ENCODE measurements around the gene NSMF.

Gene NSMF

DNA sequence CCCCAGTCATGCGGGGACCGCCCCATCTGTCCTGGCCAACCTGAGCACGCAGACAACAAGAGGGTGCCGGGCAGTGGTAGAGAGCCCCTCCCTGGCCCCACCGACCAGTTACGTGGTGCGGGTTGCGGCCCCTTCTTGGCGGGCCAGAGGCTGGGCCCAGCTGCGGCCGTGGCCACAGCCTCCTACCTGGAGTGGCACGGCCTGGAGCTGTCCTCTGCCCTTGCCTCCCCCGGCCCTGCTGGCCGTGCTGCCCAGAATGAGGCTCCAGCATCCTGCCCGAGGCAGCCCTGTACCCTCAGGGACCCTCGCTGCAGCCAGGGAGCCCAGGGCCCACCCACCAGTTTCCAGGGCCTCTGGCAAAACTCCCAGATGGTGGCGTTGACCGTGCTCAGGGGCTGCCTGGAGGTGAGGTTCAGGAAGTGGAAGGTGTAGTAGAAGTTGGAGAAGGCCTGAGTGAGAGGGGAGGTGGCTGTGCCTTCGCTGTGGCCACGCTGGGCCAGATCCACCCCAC lies 23.7 kb downstream of the NSMF start:
- Histone ChIP-seq H3K9ac (ENCODE audit: low read depth in 1 of 2, low read length in 2 of 2) (peak overlapping the region; percentile 6 to 18), H3K27ac (ENCODE audit: low read depth, low read length) (no peak overlapping the region), H3K4me1 (ENCODE audit: control insufficient read depth in 1 of 2, insufficient read depth in 2 of 2, low read length in 2 of 2) (peaks cover 15 to 27% of the 10 kb centered on the region in 2 donors), H3K27me3 (ENCODE audit: control insufficient read depth in 1 of 2, insufficient read depth in 2 of 2, low read length in 2 of 2) (no peaks in the 10 kb centered on the region), H3K9me3 (ENCODE audit: control insufficient read depth in 1 of 2, low read length in 2 of 2) (no peaks in the 10 kb centered on the region), H3K36me3 (ENCODE audit: control insufficient read depth in 1 of 2, insufficient read depth in 2 of 2, low read length in 2 of 2) (no peaks in the 10 kb centered on the region), H3K4me3 (ENCODE audit: low read depth in 1 of 2, low read length in 2 of 2) (no peak overlapping the region)

GRCh38 chr9:137434498-137435380 lies 24.4 kb downstream of the NSMF start:
- no peak overlapping the region for H3K4me3 ChIP-seq (ENCODE audit: low read depth in 1 of 2, low read length in 2 of 2)
- H3K36me3 ChIP-seq (ENCODE audit: control insufficient read depth in 1 of 2, insufficient read depth in 2 of 2, low read length in 2 of 2), result no peaks in the 10 kb centered on the region
- no peaks in the 10 kb centered on the region for H3K9me3 ChIP-seq (ENCODE audit: control insufficient read depth in 1 of 2, low read length in 2 of 2)
- peaks cover 19 to 34% of the 10 kb centered on the region in 2 donors for H3K4me1 ChIP-seq (ENCODE audit: control insufficient read depth in 1 of 2, insufficient read depth in 2 of 2, low read length in 2 of 2)
- H3K9ac ChIP-seq (ENCODE audit: low read depth in 1 of 2, low read length in 2 of 2), result no peak overlapping the region
- no peaks in the 10 kb centered on the region for H3K27me3 ChIP-seq (ENCODE audit: control insufficient read depth in 1 of 2, insufficient read depth in 2 of 2, low read length in 2 of 2)
- no peak overlapping the region for H3K27ac ChIP-seq (ENCODE audit: low read depth, low read length)

GRCh38 chr9:137433916-137434431 lies 25.2 kb downstream of the NSMF start:
- H3K9ac ChIP-seq (ENCODE audit: low read depth in 1 of 2, low read length in 2 of 2), result no peak overlapping the region
- H3K27me3 ChIP-seq (ENCODE audit: control insufficient read depth in 1 of 2, insufficient read depth in 2 of 2, low read length in 2 of 2), result no peaks in the 10 kb centered on the region
- H3K9me3 ChIP-seq (ENCODE audit: control insufficient read depth in 1 of 2, low read length in 2 of 2), result no peaks in the 10 kb centered on the region
- H3K4me3 ChIP-seq (ENCODE audit: low read depth in 1 of 2, low read length in 2 of 2), result no peak overlapping the region
- H3K4me1 ChIP-seq (ENCODE audit: control insufficient read depth in 1 of 2, insufficient read depth in 2 of 2, low read length in 2 of 2), result peaks cover 19 to 37% of the 10 kb centered on the region in 2 donors
- H3K36me3 ChIP-seq (ENCODE audit: control insufficient read depth in 1 of 2, insufficient read depth in 2 of 2, low read length in 2 of 2), result no peaks in the 10 kb centered on the region
- H3K27ac ChIP-seq (ENCODE audit: low read depth, low read length), result no peak overlapping the region

DNA sequence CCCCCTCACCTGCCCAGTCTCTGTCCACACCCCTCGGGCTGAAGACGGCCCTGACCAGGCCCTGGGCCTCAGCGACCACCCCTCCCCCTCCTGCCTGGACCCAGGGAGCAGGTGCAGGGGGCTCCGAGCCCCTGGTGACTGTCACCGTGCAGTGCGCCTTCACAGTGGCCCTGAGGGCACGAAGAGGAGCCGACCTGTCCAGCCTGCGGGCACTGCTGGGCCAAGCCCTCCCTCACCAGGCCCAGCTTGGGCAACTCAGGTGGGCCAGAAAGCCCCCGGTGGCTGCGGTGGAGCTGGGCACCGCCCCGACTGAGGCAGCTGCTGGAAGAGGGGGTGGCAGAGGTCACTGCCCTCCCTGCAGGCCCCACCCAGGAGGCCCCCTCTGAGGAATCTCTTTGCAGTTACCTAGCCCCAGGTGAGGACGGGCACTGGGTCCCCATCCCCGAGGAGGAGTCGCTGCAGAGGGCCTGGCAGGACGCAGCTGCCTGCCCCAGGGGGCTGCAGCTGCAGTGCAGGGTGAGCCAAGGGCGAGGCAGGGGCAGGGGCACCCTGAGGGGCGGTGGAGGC lies 25.7 kb downstream of the NSMF start:
- Histone ChIP-seq H3K27me3 (ENCODE audit: control insufficient read depth in 1 of 2, insufficient read depth in 2 of 2, low read length in 2 of 2) (no peaks in the 10 kb centered on the region), H3K4me1 (ENCODE audit: control insufficient read depth in 1 of 2, insufficient read depth in 2 of 2, low read length in 2 of 2) (peaks cover 19 to 37% of the 10 kb centered on the region in 2 donors), H3K9me3 (ENCODE audit: control insufficient read depth in 1 of 2, low read length in 2 of 2) (no peaks in the 10 kb centered on the region), H3K36me3 (ENCODE audit: control insufficient read depth in 1 of 2, insufficient read depth in 2 of 2, low read length in 2 of 2) (no peaks in the 10 kb centered on the region), H3K27ac (ENCODE audit: low read depth, low read length) (no peak overlapping the region), H3K9ac (ENCODE audit: low read depth in 1 of 2, low read length in 2 of 2) (no peak overlapping the region), H3K4me3 (ENCODE audit: low read depth in 1 of 2, low read length in 2 of 2) (no peak overlapping the region)

DNA sequence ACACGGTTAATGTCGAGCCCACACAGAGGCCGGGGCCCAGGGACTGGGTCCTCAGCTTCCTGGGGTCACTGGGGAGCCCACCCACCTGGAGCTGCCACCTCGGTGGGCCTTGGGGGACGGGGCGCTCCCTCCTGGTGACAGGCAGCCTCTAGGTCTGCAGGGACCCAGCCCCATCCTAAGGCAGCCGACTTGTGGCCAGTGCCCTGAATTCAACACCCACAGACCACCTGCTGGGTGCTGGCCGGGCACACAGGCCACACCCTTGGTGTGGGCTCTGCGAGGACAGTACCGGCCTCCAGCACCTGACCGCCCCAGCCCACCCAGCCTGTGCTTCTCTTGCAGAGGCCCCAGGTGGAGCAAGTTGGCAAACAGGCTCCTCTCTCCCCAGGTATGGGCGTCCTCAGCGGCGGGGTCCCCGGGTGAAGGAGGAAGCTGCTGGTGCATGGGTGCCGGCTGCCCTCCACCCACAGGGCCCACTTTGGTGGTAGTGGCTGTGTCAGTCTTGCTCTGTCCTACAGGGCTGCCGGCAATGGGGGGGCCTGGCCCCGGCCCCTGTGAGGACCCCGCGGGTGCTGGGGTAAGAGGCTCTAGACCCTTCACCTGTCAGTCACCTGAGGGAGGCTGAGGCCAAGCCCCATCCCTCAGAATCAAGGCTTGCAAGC lies 26.3 kb downstream of the NSMF start:
- Histone ChIP-seq H3K9ac (ENCODE audit: low read depth in 1 of 2, low read length in 2 of 2) (no peak overlapping the region), H3K27me3 (ENCODE audit: control insufficient read depth in 1 of 2, insufficient read depth in 2 of 2, low read length in 2 of 2) (no peaks in the 10 kb centered on the region), H3K9me3 (ENCODE audit: control insufficient read depth in 1 of 2, low read length in 2 of 2) (no peaks in the 10 kb centered on the region), H3K4me3 (ENCODE audit: low read depth in 1 of 2, low read length in 2 of 2) (no peak overlapping the region), H3K4me1 (ENCODE audit: control insufficient read depth in 1 of 2, insufficient read depth in 2 of 2, low read length in 2 of 2) (peaks cover 19 to 37% of the 10 kb centered on the region in 2 donors), H3K27ac (ENCODE audit: low read depth, low read length) (no peak overlapping the region), H3K36me3 (ENCODE audit: control insufficient read depth in 1 of 2, insufficient read depth in 2 of 2, low read length in 2 of 2) (no peaks in the 10 kb centered on the region)

- no peaks in the 10 kb centered on the region for H3K36me3 ChIP-seq (ENCODE audit: control insufficient read depth in 1 of 2, insufficient read depth in 2 of 2, low read length in 2 of 2)
- no peak overlapping the region for H3K9ac ChIP-seq (ENCODE audit: low read depth in 1 of 2, low read length in 2 of 2)
- no peak overlapping the region for H3K27ac ChIP-seq (ENCODE audit: low read depth, low read length)
- peaks cover 16 to 25% of the 10 kb centered on the region in 2 donors for H3K4me1 ChIP-seq (ENCODE audit: control insufficient read depth in 1 of 2, insufficient read depth in 2 of 2, low read length in 2 of 2)
- H3K27me3 ChIP-seq (ENCODE audit: control insufficient read depth in 1 of 2, insufficient read depth in 2 of 2, low read length in 2 of 2), result no peaks in the 10 kb centered on the region
- H3K9me3 ChIP-seq (ENCODE audit: control insufficient read depth in 1 of 2, low read length in 2 of 2), result no peaks in the 10 kb centered on the region
- H3K4me3 ChIP-seq (ENCODE audit: low read depth in 1 of 2, low read length in 2 of 2), result no peak overlapping the region
These were observed 27.7 kb downstream of the NSMF start for GRCh38 chr9:137431416-137431931.

DNA sequence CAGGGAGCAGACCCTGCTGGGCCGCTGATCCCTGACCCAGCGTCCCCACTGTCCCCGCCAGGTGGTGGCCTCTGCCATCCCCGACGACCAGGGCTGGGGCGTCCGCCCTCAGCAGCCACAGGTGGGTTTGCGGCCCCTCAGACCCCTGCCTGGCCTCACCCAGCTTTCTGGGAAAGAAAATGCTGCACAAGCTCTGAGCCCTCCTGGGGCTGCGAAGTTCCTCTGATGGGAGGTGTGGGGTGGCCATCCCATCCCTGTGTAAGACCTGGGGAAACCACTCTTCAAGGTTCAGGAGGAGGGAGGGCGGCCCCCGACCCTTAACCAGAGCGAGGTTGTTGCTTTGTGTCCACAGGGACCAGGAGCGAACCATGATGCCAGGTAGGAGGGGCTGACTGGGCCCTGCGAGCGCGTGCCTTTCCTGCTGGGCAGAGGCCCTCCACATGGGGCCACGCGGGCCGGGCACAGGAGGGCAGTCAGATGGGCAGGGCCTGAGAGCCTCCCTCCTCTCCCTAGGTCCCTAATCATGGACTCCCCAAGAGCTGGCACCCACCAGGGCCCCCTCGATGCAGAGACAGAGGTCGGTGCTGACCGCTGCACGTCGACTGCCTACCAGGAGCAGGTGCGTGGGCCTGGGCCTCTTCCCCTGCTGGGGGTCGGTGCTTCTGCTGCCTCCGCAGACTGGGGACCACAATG lies 28.3 kb downstream of the NSMF start:
- Histone ChIP-seq H3K4me3 (ENCODE audit: low read depth in 1 of 2, low read length in 2 of 2) (no peak overlapping the region), H3K4me1 (ENCODE audit: control insufficient read depth in 1 of 2, insufficient read depth in 2 of 2, low read length in 2 of 2) (peaks cover 10 to 19% of the 10 kb centered on the region in 2 donors), H3K27me3 (ENCODE audit: control insufficient read depth in 1 of 2, insufficient read depth in 2 of 2, low read length in 2 of 2) (no peaks in the 10 kb centered on the region), H3K9ac (ENCODE audit: low read depth in 1 of 2, low read length in 2 of 2) (no peak overlapping the region), H3K36me3 (ENCODE audit: control insufficient read depth in 1 of 2, insufficient read depth in 2 of 2, low read length in 2 of 2) (no peaks in the 10 kb centered on the region), H3K9me3 (ENCODE audit: control insufficient read depth in 1 of 2, low read length in 2 of 2) (no peaks in the 10 kb centered on the region), H3K27ac (ENCODE audit: low read depth, low read length) (no peak overlapping the region)

- Histone ChIP-seq H3K27me3 (ENCODE audit: control insufficient read depth in 1 of 2, insufficient read depth in 2 of 2, low read length in 2 of 2) (no peaks in the 10 kb centered on the region), H3K4me3 (ENCODE audit: low read depth in 1 of 2, low read length in 2 of 2) (peak overlapping the region in 1 of 2 donors; percentile 60), H3K9ac (ENCODE audit: low read depth in 1 of 2, low read length in 2 of 2) (no peak overlapping the region), H3K9me3 (ENCODE audit: control insufficient read depth in 1 of 2, low read length in 2 of 2) (no peaks in the 10 kb centered on the region), H3K36me3 (ENCODE audit: control insufficient read depth in 1 of 2, insufficient read depth in 2 of 2, low read length in 2 of 2) (no peaks in the 10 kb centered on the region), H3K4me1 (ENCODE audit: control insufficient read depth in 1 of 2, insufficient read depth in 2 of 2, low read length in 2 of 2) (peaks cover 7 to 15% of the 10 kb centered on the region in 2 donors), H3K27ac (ENCODE audit: low read depth, low read length) (no peak overlapping the region)
These were observed 29.0 kb downstream of the NSMF start for GRCh38 chr9:137429974-137430722.

- Histone ChIP-seq H3K27ac (ENCODE audit: low read depth, low read length) (no peak overlapping the region), H3K4me1 (ENCODE audit: control insufficient read depth in 1 of 2, insufficient read depth in 2 of 2, low read length in 2 of 2) (peaks cover 13 to 20% of the 10 kb centered on the region in 2 donors), H3K36me3 (ENCODE audit: control insufficient read depth in 1 of 2, insufficient read depth in 2 of 2, low read length in 2 of 2) (no peaks in the 10 kb centered on the region), H3K4me3 (ENCODE audit: low read depth in 1 of 2, low read length in 2 of 2) (no peak overlapping the region), H3K9ac (ENCODE audit: low read depth in 1 of 2, low read length in 2 of 2) (no peak overlapping the region), H3K9me3 (ENCODE audit: control insufficient read depth in 1 of 2, low read length in 2 of 2) (no peaks in the 10 kb centered on the region), H3K27me3 (ENCODE audit: control insufficient read depth in 1 of 2, insufficient read depth in 2 of 2, low read length in 2 of 2) (no peaks in the 10 kb centered on the region)
These were observed 29.6 kb downstream of the NSMF start for GRCh38 chr9:137429546-137429890.
